HFF-Myc (cell line): ENCODE results near the gene ADPRM.

Source experiments
- DNase-seq: peaks from one replicate; pipeline ENCODE4 v3.0.0-alpha.2; 2011; ENCODE audit warnings: low read depth; ENCODE audit errors: extremely low read depth
- H3K4me3 ChIP-seq: replicated peaks from 2 replicates; pipeline ENCODE4 v1.5.1; 2011; ENCODE audit warnings: low read depth, mild to moderate bottlenecking, control low read depth, low read length
- TF ChIP-seq, protein P1 (sequence below): IDR thresholded peaks from 2 replicates; pipeline ENCODE4 v1.5.1; 2012; ENCODE audit warnings: mild to moderate bottlenecking, low read depth, low read length, control low read depth; ENCODE audit errors: missing control alignments

The ADPRM gene, protein sequence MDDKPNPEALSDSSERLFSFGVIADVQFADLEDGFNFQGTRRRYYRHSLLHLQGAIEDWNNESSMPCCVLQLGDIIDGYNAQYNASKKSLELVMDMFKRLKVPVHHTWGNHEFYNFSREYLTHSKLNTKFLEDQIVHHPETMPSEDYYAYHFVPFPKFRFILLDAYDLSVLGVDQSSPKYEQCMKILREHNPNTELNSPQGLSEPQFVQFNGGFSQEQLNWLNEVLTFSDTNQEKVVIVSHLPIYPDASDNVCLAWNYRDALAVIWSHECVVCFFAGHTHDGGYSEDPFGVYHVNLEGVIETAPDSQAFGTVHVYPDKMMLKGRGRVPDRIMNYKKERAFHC

DNA sequence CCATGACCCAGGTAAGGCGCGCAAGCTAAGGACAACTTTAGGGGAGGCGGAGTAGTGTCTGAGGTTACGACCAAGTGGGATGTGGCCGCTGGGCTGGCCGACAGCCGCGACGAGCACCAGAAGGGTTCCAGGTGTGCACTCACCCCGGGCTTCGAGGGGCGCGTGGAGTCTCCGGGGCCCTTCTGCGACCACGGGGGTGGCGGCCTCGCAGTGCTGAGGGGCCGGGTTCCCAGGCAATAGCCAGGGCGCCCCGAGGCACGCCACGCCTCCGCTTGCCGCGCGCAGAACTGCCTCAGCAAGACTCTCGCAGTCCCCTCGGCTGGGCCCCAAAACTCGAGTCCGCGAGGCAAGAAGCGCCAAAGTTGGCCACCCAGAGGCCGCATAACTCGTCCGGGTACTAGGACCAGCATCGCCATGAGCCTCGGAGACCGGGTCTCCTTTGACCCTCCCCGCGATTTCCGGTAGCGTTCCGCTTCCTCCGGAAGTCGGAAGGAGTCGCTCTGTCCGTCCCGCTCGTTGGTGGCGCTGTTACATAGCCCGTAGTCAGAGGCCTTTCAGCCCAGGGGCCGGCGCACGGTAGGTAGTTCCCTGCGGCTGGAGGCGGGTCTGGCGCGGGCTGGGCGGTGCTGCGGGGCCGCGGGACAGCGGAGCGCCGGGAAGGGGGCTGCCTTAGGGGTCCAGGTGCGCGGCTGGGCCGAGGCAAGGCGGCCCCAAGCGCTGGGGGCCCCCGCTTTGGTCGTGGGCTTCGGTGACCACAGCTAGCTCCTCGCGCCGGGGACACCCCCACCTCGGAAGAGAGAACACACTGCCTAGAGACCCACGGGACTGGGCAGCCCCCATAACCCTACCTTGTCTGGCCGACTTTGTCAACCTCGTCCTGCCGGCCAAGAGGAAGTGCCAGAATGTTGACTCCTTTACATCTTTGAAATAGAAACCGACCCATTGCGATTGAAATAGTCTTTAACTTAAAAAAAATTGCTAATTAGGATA lies at the start of gene ADPRM, which contains the start of gene SCO1:
TSS of gene ADPRM (plus strand) at position 503 of the 990 bp plus-strand sequence. CDS start 7,333 bp downstream, outside the sequence.
TSS of gene SCO1 (minus strand) at position 442 of the 990 bp plus-strand sequence. CDS start at position 416, 26 bp downstream.
- H3K4me3 ChIP-seq: peak within 1 kb of the TSS; percentile 80
- peak; percentile 77 for DNase-seq
- TF ChIP-seq, protein P1, sequence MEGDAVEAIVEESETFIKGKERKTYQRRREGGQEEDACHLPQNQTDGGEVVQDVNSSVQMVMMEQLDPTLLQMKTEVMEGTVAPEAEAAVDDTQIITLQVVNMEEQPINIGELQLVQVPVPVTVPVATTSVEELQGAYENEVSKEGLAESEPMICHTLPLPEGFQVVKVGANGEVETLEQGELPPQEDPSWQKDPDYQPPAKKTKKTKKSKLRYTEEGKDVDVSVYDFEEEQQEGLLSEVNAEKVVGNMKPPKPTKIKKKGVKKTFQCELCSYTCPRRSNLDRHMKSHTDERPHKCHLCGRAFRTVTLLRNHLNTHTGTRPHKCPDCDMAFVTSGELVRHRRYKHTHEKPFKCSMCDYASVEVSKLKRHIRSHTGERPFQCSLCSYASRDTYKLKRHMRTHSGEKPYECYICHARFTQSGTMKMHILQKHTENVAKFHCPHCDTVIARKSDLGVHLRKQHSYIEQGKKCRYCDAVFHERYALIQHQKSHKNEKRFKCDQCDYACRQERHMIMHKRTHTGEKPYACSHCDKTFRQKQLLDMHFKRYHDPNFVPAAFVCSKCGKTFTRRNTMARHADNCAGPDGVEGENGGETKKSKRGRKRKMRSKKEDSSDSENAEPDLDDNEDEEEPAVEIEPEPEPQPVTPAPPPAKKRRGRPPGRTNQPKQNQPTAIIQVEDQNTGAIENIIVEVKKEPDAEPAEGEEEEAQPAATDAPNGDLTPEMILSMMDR: peak; percentile 41

DNA sequence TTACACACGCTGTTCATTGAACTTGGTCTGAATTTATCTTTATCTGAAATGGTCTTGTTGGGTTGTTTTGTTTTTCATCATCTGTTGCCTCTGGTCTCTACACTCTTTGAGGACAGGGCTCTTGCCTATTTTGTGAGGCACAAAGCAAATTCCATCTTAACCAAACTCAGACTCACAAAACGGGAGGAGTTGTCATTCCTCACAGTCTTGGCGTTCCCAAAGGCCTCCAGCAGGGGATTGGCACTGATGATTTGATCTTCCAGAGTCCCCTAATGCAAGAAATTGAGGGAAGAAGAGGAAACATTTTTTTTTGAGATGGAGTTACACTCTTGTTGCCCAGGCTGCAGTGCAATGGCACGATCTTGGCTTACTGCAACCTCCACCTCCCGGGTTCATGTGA lies 49.0 kb upstream of the ADPRM start:
- no peak overlapping the region for H3K4me3 ChIP-seq
- TF ChIP-seq, protein P1: no peak
- no peak for DNase-seq

DNA sequence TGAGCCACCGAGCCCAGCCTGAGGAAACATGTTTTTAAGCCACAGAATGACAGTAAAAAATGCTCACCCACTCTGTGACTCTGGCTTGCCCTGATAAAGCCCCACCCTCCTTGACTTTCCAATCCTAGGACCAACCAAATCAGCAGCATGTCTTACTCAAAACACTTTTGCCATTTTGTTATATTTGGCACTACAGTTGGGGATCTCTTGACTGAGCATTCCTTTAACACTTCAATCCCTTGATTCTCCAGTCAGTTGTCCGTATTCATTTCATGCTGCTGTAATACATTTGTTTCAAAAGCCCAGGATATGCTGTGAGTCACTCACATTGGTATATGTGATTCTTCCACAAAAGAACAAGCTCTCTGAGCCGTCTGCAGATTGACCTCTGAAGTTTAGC lies 48.4 kb upstream of the ADPRM start:
- TF ChIP-seq, protein P1: no peak
- DNase-seq: no peak
- no peak overlapping the region for H3K4me3 ChIP-seq

DNA sequence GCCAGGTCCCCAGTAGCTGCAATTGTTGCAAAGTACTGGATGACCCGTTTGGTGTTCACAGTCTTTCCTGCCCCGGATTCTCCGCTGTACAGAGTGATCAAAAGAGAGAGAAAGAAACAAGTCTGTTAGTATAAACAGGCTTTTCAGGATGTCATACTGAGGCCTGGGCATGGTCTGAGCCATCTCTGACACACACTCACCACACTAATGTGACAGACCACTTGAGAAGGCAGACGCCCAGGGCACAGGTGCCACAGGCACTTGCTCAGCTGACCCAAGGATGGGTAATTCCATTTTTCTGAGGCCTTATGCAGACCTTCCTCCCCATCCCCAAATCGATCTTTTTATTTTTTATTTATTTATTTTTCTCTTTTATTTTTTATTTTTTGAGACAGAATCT lies 47.8 kb upstream of the ADPRM start:
- DNase-seq: no peak
- H3K4me3 ChIP-seq: no peak overlapping the region

DNA sequence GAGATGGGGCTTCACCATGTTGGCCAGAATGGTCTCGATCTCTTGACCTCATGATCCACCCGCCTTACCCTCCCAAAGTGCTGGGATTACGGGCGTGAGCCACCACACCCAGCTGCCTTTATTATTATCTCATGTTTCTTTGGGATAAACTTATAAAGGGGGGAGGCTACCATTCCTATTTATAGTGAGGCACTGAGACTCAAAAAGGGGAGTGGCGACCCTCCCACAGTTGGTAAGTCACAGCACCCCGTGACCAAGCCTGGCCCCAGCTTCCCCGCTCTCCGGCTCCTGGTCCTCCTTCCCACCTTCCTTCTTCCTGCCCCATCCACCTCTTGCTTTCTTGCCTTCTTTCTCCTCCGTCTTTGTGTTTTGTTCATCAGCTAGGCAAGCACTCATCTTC lies 45.5 kb upstream of the ADPRM start:
- no peak overlapping the region for H3K4me3 ChIP-seq
- TF ChIP-seq, protein P1: no peak
- no peak for DNase-seq

More for the DNA sequence above, 47.8 kb upstream of the ADPRM start:
- TF ChIP-seq, protein P1: no peak

DNA sequence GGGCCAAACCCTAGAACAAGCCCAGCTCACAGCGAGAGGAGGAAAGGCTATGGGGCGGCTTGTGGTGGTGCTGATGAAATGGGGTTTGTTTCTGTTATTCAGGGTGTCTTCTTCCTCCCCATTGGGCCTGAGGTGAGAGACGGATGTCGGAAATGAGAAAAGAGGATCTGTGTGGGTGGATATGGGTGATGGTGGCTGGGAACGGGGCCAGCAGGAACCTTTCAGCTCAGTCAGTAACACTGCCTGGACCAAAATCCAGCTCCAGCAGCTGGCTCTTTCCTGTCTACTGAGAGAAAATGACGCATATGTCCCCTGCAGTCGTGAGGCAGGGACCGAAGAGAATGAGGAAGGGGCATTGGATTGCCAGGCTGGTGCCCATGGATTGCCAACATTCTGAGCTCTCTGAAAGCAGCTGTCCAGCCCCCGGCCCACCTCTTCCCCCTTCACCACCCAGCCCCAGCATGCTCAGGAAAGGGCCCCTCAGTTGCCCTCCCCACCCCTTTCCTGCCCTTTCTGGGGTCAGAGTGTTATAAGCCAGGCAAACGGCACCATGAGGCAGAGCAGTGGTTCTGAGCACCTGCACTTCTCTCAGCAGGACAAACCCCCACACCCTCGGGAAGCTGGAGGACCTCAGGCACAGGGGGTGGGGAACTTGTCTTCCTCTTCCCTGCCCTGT lies 44.3 kb upstream of the ADPRM start:
- no peak for DNase-seq
- H3K4me3 ChIP-seq: no peak overlapping the region
- TF ChIP-seq, protein P1: no peak
